Measurements from ENCODE around the gene EWSR1.
"Not testable (repeated sequence)": the region's sequence is repeated elsewhere in the genome, so short reads cannot be mapped to it uniquely, and the experiment has no call there.

EWSR1 gene

GRCh38 chr22:29340566-29340965 lies 72.5 kb downstream of the EWSR1 start:
- no peak for DNase-seq

- no peak for DNase-seq
These were observed 73.2 kb downstream of the EWSR1 start for GRCh38 chr22:29341056-29341848.

- DNase-seq: no peak
These were observed 73.7 kb downstream of the EWSR1 start for GRCh38 chr22:29341849-29342127.

- DNase-seq: no peak
These were observed 74.1 kb downstream of the EWSR1 start for GRCh38 chr22:29342177-29342576.

GRCh38 chr22:29342577-29343312 lies 74.7 kb downstream of the EWSR1 start:
- no peak for DNase-seq

- no peak for DNase-seq
These were observed 75.3 kb downstream of the EWSR1 start for GRCh38 chr22:29343313-29343805.

- no peak for DNase-seq
These were observed 76.1 kb downstream of the EWSR1 start for GRCh38 chr22:29344137-29344536.

- DNase-seq: not testable (repeated sequence)
These were observed 76.8 kb downstream of the EWSR1 start for GRCh38 chr22:29344889-29345288.

- DNase-seq: no peak
These were observed 77.9 kb downstream of the EWSR1 start for GRCh38 chr22:29345932-29346331.

GRCh38 chr22:29346659-29347058 lies 78.6 kb downstream of the EWSR1 start:
- DNase-seq: no peak

GRCh38 chr22:29348041-29348440 lies 80.0 kb downstream of the EWSR1 start:
- no peak for DNase-seq

GRCh38 chr22:29348956-29349355 lies 80.9 kb downstream of the EWSR1 start:
- DNase-seq: no peak

All from activated CD4-positive, CD25-positive, alpha-beta regulatory T cell treated with anti-CD3 and anti-CD28 coated beads, Interleukin-2, amount 50 U/mL, for 72 hours (primary cell).